ENCODE results near the gene SASS6. TPM values are rescaled to one million over a fixed set of nuclear protein-coding genes. Genes with fewer than 3 reads are reported as not detected.

SASS6 gene
- total RNA-seq, 4 donors from 2014 or later = 1.9 to 6.8 (median 3.8) TPM

GRCh38 chr1:100147875-100148274 lies 15.1 kb upstream of the SASS6 start:
- Histone ChIP-seq H3K36me3 (peaks cover 8 to 82% (median 14%) of the 10 kb centered on the region in 3 donors), H3K27ac (no peak overlapping the region)
- intact Hi-C loops (cut with DNase I) = no loop called here

DNA sequence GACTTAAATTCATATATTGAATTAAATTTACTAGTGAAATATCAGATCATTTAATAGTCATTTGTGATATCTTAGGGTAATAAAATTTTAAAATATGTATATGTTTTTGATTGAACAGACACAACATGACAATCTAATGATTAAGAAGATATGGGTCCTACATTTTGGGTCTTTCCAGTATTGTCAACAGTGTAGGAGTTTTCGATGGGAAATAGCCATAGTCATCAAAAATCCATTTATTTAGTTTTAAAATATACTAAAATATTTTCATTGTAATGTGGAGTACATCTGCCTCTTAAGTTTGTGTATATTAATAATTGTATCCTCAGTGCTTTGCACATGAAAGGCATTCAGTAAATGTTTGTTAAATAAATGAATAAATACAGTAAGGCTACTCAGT lies 14.2 kb upstream of the SASS6 start:
- no peak overlapping the region for H3K4me3 ChIP-seq
- intact Hi-C loops (cut with DNase I) = no loop called here
- H3K27me3 ChIP-seq = no peaks in the 10 kb centered on the region
- no peak overlapping the region for H3K27ac ChIP-seq
- H3K9me3 ChIP-seq = no peaks in the 10 kb centered on the region
- no peaks in the 10 kb centered on the region for H3K4me1 ChIP-seq
- DNase-seq = no peak
- 94% methylated on average over 1 of the region's 1 CpG for WGBS, 2 donors
- no peak for TF ChIP-seq POLR2A (IDR thresholded peaks at IDR 0.05)
- peaks cover 8 to 91% (median 14%) of the 10 kb centered on the region in 3 donors for H3K36me3 ChIP-seq

More at GRCh38 chr1:100147875-100148274, 15.1 kb upstream of the SASS6 start:
- Histone ChIP-seq H3K27me3 (no peaks in the 10 kb centered on the region), H3K9me3 (no peaks in the 10 kb centered on the region), H3K4me1 (no peaks in the 10 kb centered on the region), H3K4me3 (no peak overlapping the region)
- TF ChIP-seq POLR2A (IDR thresholded peaks at IDR 0.05) = no peak
- peak in 1 of 6 experiments; percentile 20 for TF ChIP-seq CTCF (IDR thresholded peaks at IDR 0.05)
- DNase-seq = no peak
- WGBS, 2 donors = 87 to 94% methylated on average over 4 of the region's 4 CpGs

- intact Hi-C loops (cut with DNase I) = no loop called here
- Histone ChIP-seq H3K4me3 (no peak overlapping the region), H3K27me3 (no peaks in the 10 kb centered on the region), H3K9me3 (no peaks in the 10 kb centered on the region), H3K36me3 (peaks cover 8 to 100% (median 14%) of the 10 kb centered on the region in 3 donors), H3K4me1 (no peaks in the 10 kb centered on the region), H3K27ac (no peak overlapping the region)
- WGBS, 2 donors = 83 to 96% methylated on average over 3 of the region's 3 CpGs
- no peak for DNase-seq
- TF ChIP-seq CTCF (IDR thresholded peaks at IDR 0.05) (no peak), POLR2A (IDR thresholded peaks at IDR 0.05) (no peak)
Observed at GRCh38 chr1:100145116-100145515, 12.4 kb upstream of the SASS6 start.

DNA sequence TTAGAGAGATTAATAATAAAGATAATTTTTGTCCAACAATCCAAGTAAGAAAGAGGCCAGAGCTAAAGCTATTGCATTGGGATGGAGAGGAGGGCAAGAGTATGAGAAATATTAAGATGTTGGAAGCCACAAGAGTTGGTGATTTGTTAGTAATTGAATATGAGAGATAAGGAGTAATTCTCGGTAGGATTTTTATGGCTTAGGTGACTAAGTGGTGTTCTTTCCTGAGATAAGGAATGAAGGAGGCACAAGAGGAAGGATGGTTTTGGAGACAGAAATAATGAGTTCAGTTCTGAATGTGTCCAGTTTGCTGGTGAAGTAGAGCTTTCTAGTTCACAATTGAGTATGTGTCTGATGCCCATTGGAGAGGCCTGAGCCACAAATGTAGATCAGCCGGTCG lies 9.6 kb upstream of the SASS6 start:
- Histone ChIP-seq H3K27me3 (no peaks in the 10 kb centered on the region), H3K4me3 (no peak overlapping the region), H3K9me3 (no peaks in the 10 kb centered on the region), H3K36me3 (peaks cover 8 to 100% (median 27%) of the 10 kb centered on the region in 3 donors), H3K27ac (no peak overlapping the region), H3K4me1 (no peaks in the 10 kb centered on the region)
- 81 to 84% methylated on average over 3 of the region's 3 CpGs for WGBS, 2 donors
- DNase-seq = no peak
- TF ChIP-seq POLR2A (IDR thresholded peaks at IDR 0.05) (no peak), CTCF (IDR thresholded peaks at IDR 0.05) (no peak)
- intact Hi-C loops (cut with DNase I) = no loop called here

DNA sequence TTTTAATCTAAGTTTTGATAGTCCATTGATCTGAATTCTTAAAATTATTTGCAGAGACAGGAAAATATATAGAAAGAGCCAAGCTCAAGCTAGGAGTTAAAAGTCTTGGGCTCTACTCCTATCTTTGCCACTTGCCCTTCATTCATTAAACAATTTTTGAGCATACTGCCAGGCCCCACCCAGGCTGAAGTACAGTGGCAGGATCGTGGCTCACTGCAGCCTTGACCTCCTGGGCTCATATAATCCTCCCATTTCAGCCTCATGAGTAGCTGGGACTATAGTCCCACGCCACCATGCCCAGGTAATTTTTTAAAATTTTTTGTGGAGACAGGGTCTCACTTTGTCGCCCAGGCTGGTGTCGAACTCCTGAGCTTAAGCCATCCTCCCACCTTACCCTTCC lies 8.5 kb upstream of the SASS6 start:
- intact Hi-C loops (cut with DNase I) = no loop called here
- TF ChIP-seq POLR2A (IDR thresholded peaks at IDR 0.05) = no peak
- no peak for TF ChIP-seq CTCF (IDR thresholded peaks at IDR 0.05)
- peaks cover 0 to 2% (median 0%) of the 10 kb centered on the region in 3 donors for H3K4me1 ChIP-seq
- no peak for DNase-seq
- H3K27ac ChIP-seq = no peak overlapping the region
- peaks cover 8 to 99% (median 31%) of the 10 kb centered on the region in 3 donors for H3K36me3 ChIP-seq
- no peak overlapping the region for H3K4me3 ChIP-seq
- no peaks in the 10 kb centered on the region for H3K9me3 ChIP-seq
- 88 to 94% methylated on average over 3 to 4 of the region's 4 CpGs for WGBS, 2 donors
- no peaks in the 10 kb centered on the region for H3K27me3 ChIP-seq

DNA sequence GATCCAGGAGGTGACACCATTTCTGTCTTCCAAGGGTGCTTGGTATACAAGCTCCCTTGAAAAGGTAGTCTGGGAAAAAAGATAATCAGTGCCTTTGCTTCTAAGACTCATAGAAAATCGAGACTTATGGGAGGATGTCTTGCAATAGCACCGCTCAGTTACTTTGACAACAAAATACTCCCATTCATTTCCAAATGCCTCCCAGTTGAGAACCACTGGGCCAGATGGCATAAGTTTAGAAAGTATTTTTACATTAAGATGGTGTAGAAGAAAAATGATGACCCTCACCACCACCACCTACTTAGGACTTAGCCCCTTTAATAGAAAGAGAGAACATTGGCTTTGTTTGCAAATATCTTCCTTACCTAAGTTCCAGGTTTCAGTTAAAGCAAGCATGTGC lies 4.9 kb upstream of the SASS6 start:
- 100% methylated on average over 2 of the region's 2 CpGs for WGBS, 2 donors
- no peak overlapping the region for H3K4me3 ChIP-seq
- intact Hi-C loops (cut with DNase I) = loop anchor here (10.0 kb wide), 1 partner anchor 323 kb away; no protein-coding TSS in a partner anchor
- H3K4me1 ChIP-seq = peaks cover 9 to 30% (median 10%) of the 10 kb centered on the region in 3 donors
- H3K9me3 ChIP-seq = no peaks in the 10 kb centered on the region
- peaks cover 0 to 63% (median 16%) of the 10 kb centered on the region in 3 donors for H3K36me3 ChIP-seq
- DNase-seq = no peak
- no peak for TF ChIP-seq CTCF (IDR thresholded peaks at IDR 0.05)
- H3K27me3 ChIP-seq = no peaks in the 10 kb centered on the region
- H3K27ac ChIP-seq = no peak overlapping the region
